Lower lobe of right lung (tissue), 2 donors: ENCODE measurements around the gene MICAL3. TPM values are rescaled to one million over a fixed set of nuclear protein-coding genes. Genes with fewer than 3 reads are reported as not detected.

Experiments used
- ATAC-seq, 2 donors: fragments of 200-7000 bp; cut with Tn5 transposase; one replicate each; pipeline ENCODE4 v1.9.1; 2020 to 2022; ENCODE audit warnings: mild to moderate bottlenecking in 2 of 2, moderate library complexity in 2 of 2
- DNase-seq: peaks from one replicate; pipeline ENCODE4 v3.0.0-alpha.2; 2020
- H3K27ac ChIP-seq: fragments of 200-600 bp; one replicate; pipeline ENCODE4 v1.8.0; 2022
- H3K27me3 ChIP-seq: fragments of 200-600 bp; one replicate; pipeline ENCODE4 v1.8.0; 2022; ENCODE audit warnings: low read depth
- H3K36me3 ChIP-seq: fragments of 200-600 bp; one replicate; pipeline ENCODE4 v1.8.0; 2022; ENCODE audit warnings: mild to moderate bottlenecking
- H3K4me1 ChIP-seq: fragments of 200-600 bp; one replicate; pipeline ENCODE4 v1.8.0; 2022
- H3K4me3 ChIP-seq: fragments of 200-600 bp; one replicate; pipeline ENCODE4 v1.8.0; 2022; ENCODE audit warnings: mild to moderate bottlenecking
- H3K9me3 ChIP-seq: fragments of 200-600 bp; one replicate; pipeline ENCODE4 v1.8.0; 2022
- intact Hi-C: fragments of 100-400 bp; cut with DNase I; formaldehyde crosslinking; loops from one replicate; pipeline ENCODE4 v1.11.0; 2022
- total RNA-seq: library from RNA; stranded (reverse); fragmentation: NEBNext Ultra II Directional; extraction: Animal tissue kit (Norgen Biotek cat#: 25700); gene quantifications from one replicate; pipeline ENCODE4 v1.2.1, GENCODE V29; 2021
- TF ChIP-seq, protein P1 (sequence below): fragments of 200-600 bp; IDR thresholded peaks from one replicate; pipeline ENCODE4 v1.8.0; 2022; ENCODE audit warnings: antibody characterized with exemption, mild to moderate bottlenecking
- donor health status: DM: no; HTN: yes; CAD: no; lungs with severe emphysema.

The MICAL3 gene
- total RNA-seq, 1 donor from 2014 or later, result 23.5 TPM

DNA sequence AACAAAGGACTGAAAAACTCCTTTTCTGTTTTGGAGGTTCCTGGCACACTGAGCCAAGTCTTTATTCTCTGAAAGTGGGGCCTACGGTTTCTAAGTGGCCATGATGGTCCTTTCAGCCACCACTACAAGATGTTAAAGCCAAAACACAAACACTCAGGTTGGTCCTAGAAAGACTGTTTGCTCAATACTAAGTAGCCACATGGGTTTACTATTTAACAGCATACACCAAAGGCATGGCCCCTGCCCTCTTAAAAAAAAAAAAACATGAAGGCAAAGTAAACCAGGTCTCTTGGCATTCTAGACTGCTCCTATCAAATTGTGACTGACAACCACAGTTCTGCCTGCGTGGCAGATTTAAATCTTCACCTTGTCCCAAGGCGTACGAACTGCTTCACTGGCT lies 126.5 kb downstream of the MICAL3 start:
- Histone ChIP-seq H3K9me3 (no peaks in the 10 kb centered on the region), H3K36me3 (peaks cover 40% of the 10 kb centered on the region), H3K27ac (no peak overlapping the region), H3K27me3 (no peaks in the 10 kb centered on the region), H3K4me3 (no peak overlapping the region), H3K4me1 (no peaks in the 10 kb centered on the region)
- DNase-seq, result no peak
- intact Hi-C loops, result no loop called here
- peak; percentile 93 for ATAC-seq
- TF ChIP-seq, protein P1, sequence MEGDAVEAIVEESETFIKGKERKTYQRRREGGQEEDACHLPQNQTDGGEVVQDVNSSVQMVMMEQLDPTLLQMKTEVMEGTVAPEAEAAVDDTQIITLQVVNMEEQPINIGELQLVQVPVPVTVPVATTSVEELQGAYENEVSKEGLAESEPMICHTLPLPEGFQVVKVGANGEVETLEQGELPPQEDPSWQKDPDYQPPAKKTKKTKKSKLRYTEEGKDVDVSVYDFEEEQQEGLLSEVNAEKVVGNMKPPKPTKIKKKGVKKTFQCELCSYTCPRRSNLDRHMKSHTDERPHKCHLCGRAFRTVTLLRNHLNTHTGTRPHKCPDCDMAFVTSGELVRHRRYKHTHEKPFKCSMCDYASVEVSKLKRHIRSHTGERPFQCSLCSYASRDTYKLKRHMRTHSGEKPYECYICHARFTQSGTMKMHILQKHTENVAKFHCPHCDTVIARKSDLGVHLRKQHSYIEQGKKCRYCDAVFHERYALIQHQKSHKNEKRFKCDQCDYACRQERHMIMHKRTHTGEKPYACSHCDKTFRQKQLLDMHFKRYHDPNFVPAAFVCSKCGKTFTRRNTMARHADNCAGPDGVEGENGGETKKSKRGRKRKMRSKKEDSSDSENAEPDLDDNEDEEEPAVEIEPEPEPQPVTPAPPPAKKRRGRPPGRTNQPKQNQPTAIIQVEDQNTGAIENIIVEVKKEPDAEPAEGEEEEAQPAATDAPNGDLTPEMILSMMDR, result no peak

DNA sequence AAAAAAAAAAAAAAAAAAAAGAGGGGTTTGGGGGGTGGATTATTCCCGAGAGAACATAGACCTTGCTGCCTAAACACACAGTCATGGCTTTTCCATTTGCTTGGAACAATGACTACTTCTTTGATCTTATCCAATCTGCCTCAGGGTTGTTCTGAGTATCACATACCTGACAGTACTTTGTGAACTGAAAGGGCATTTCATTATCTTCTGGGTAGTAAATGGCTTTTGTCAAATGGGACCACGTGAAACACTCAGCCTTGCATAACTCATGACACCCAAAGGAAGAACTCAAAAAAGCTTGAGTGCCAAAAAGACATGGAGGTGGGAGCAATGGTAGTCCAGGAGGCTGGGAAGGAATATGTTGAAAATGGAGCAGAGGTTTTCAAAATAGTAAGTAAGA lies 126.9 kb downstream of the MICAL3 start:
- DNase-seq (no peak), ATAC-seq (peak in 1 of 2 donors; percentile 4)
- no peaks in the 10 kb centered on the region for H3K27me3 ChIP-seq
- no peaks in the 10 kb centered on the region for H3K9me3 ChIP-seq
- peaks cover 41% of the 10 kb centered on the region for H3K36me3 ChIP-seq
- no peak overlapping the region for H3K4me3 ChIP-seq
- TF ChIP-seq, protein P1, result no peak
- no peak overlapping the region for H3K27ac ChIP-seq
- intact Hi-C loops, result no loop called here
- no peaks in the 10 kb centered on the region for H3K4me1 ChIP-seq

DNA sequence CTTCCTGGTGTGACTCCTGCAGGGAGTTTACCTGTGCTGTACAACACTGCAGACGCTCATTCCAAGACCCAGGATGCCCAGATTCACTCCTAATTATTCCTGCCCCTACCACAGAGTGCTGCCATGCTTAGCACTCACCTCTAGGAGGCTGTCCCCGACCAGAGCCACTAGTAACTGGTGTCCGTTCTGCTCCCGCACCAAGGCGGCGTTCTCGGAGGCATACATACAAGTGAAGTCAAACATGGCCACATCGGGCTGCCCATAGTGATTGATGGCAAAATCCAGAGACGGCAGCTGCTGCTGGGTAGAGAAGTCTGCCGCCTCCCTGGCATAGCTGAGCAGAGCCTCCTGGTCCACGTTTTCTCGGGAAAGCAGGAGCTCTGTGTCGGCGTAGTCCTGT lies 127.8 kb downstream of the MICAL3 start:
- DNase-seq, result no peak
- no peaks in the 10 kb centered on the region for H3K27me3 ChIP-seq
- peaks cover 41% of the 10 kb centered on the region for H3K36me3 ChIP-seq
- H3K4me3 ChIP-seq, result no peak overlapping the region
- no peaks in the 10 kb centered on the region for H3K9me3 ChIP-seq
- TF ChIP-seq, protein P1, result peak; percentile 22
- ATAC-seq, result peak; percentile 48 to 57
- H3K4me1 ChIP-seq, result no peaks in the 10 kb centered on the region
- H3K27ac ChIP-seq, result no peak overlapping the region
- intact Hi-C loops, result no loop called here

DNA sequence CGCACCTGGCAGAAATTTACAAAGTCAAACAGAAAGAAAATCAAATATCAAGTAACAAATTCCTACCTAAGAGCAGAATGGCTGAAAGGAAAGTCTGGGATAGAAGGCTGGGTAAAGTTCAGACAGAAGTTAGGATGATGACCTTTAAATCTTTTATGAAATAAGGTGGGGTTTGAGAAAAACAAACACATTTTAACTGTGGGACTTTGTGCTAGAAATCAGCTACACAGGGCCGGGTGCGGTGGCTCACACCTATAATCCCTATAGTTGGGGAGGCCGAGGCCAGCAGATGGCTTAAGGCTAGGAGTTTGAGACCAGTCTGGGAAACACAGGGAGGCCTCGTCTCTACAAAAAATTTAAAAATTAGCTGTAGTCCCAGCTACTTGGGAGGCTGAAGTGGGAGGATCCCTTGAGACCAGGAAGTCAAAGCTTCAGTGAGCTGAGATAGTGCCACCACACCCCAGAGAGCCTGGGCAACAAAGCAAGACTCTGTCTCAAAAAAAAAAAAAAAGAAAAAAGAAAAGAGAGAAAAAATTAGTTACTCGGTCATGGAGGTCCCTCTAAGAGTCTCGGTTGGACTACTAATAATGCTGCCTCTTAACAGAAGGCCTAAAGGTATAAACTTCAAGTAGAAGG lies 130.3 kb downstream of the MICAL3 start:
- H3K36me3 ChIP-seq, result peaks cover 43% of the 10 kb centered on the region
- no peak overlapping the region for H3K27ac ChIP-seq
- ATAC-seq (no peak), DNase-seq (no peak)
- no peaks in the 10 kb centered on the region for H3K27me3 ChIP-seq
- TF ChIP-seq, protein P1, result no peak
- no peaks in the 10 kb centered on the region for H3K4me1 ChIP-seq
- H3K9me3 ChIP-seq, result no peaks in the 10 kb centered on the region
- H3K4me3 ChIP-seq, result no peak overlapping the region
- intact Hi-C loops, result no loop called here

DNA sequence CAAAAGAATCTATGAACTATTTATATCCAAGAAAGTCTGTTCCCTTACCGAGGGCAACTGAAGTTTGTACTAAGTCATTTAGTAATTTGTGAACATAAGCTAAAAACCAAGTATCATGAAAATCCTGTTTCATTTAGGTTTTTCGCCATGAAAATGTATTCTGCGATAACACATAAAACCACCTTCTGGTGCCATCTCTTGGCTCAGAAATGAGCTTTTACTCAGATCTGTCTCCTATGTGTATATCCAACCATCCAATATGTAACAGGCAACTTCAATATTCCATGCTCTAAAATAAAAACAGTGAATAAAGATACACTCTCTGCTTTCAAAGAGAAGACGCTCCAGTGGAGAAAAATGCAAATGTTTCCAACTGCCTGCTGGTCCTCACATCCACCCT lies 132.0 kb downstream of the MICAL3 start:
- DNase-seq (no peak), ATAC-seq (no peak)
- TF ChIP-seq, protein P1, result no peak
- no peaks in the 10 kb centered on the region for H3K9me3 ChIP-seq
- H3K27ac ChIP-seq, result no peak overlapping the region
- H3K4me1 ChIP-seq, result no peaks in the 10 kb centered on the region
- no peaks in the 10 kb centered on the region for H3K27me3 ChIP-seq
- intact Hi-C loops, result no loop called here
- no peak overlapping the region for H3K4me3 ChIP-seq
- H3K36me3 ChIP-seq, result peaks cover 55% of the 10 kb centered on the region
